Effector CD8-positive, alpha-beta T cell (primary cell): ENCODE data around the gene CACNA1B.
"Not testable (repeated sequence)": the region's sequence is repeated elsewhere in the genome, so short reads cannot be mapped to it uniquely, and the experiment has no call there.

Source experiments
- DNase-seq: peaks from one replicate; lab custom pipeline; 2025; lab: John Stamatoyannopoulos, UW

Gene CACNA1B

GRCh38 chr9:138117101-138117750, 239.6 kb downstream of the CACNA1B start:
- no peak for DNase-seq

- DNase-seq, result no peak
Measured at GRCh38 chr9:138117836-138118235, 240.3 kb downstream of the CACNA1B start.

- no peak for DNase-seq
Measured at GRCh38 chr9:138118601-138119071, 241.1 kb downstream of the CACNA1B start.

- no peak for DNase-seq
Measured at GRCh38 chr9:138119202-138120027, 241.8 kb downstream of the CACNA1B start.

- DNase-seq, result no peak
Measured at GRCh38 chr9:138120072-138120471, 242.5 kb downstream of the CACNA1B start.

GRCh38 chr9:138120511-138121437, 243.2 kb downstream of the CACNA1B start:
- DNase-seq, result no peak

- no peak for DNase-seq
Measured at GRCh38 chr9:138121438-138122050, 244.0 kb downstream of the CACNA1B start.

- DNase-seq, result no peak
Measured at GRCh38 chr9:138122201-138122600, 244.6 kb downstream of the CACNA1B start.

- DNase-seq, result no peak
Measured at GRCh38 chr9:138122676-138123075, 245.1 kb downstream of the CACNA1B start.

GRCh38 chr9:138123086-138123485, 245.5 kb downstream of the CACNA1B start:
- no peak for DNase-seq

- DNase-seq, result peak; percentile 5
Measured at GRCh38 chr9:138126090-138126857, 248.7 kb downstream of the CACNA1B start.

GRCh38 chr9:138126858-138127584, 249.4 kb downstream of the CACNA1B start:
- peak; percentile 5 for DNase-seq

GRCh38 chr9:138128027-138128426, 250.4 kb downstream of the CACNA1B start:
- not testable (repeated sequence) for DNase-seq

GRCh38 chr9:138129318-138129717, 251.7 kb downstream of the CACNA1B start:
- not testable (repeated sequence) for DNase-seq

GRCh38 chr9:138132946-138133705, 255.5 kb downstream of the CACNA1B start:
- DNase-seq, result not testable (repeated sequence)

- DNase-seq, result not testable (repeated sequence)
Measured at GRCh38 chr9:138134581-138134980, 257.0 kb downstream of the CACNA1B start.

GRCh38 chr9:138139096-138139495, 261.5 kb downstream of the CACNA1B start:
- not testable (repeated sequence) for DNase-seq

GRCh38 chr9:138140980-138141379, 263.4 kb downstream of the CACNA1B start:
- DNase-seq, result not testable (repeated sequence)

- not testable (repeated sequence) for DNase-seq
Measured at GRCh38 chr9:138142528-138143244, 265.1 kb downstream of the CACNA1B start.
